GM23338 (cell line): ENCODE measurements around the gene VPREB1.
A peak's percentile ranks its signal among the peaks of the same experiment; 100 is the strongest.

ENCODE experiments used
- CREB1 ChIP-seq: fragments of 250-450 bp; sonication (Bioruptor Pico); IDR thresholded peaks from 2 replicates; pipeline ENCODE4 v1.5.0; 2020; ENCODE audit warnings: low read depth, mild to moderate bottlenecking, moderate library complexity
- EZH2 ChIP-seq: fragments of 200-600 bp; sonication (generic); IDR thresholded peaks from one replicate; pipeline ENCODE4 v1.8.0; 2017; ENCODE audit warnings: antibody characterized with exemption, mild to moderate bottlenecking, low read depth; ENCODE audit not compliant: unreplicated experiment
- EZH2phosphoT487 ChIP-seq: fragments of 200-600 bp; sonication (generic); IDR thresholded peaks from one replicate; pipeline ENCODE4 v1.8.1; 2018; ENCODE audit warnings: antibody characterized with exemption; ENCODE audit not compliant: unreplicated experiment
- JUNB ChIP-seq: IDR thresholded peaks from one replicate; pipeline ENCODE4 v1.6.1; 2016; ENCODE audit warnings: antibody characterized with exemption; ENCODE audit not compliant: unreplicated experiment
- NANOG ChIP-seq: IDR thresholded peaks from 2 replicates; pipeline ENCODE4 v1.6.1; 2016; ENCODE audit warnings: antibody characterized with exemption, borderline replicate concordance
- POLR2AphosphoS5 ChIP-seq: IDR thresholded peaks from 2 replicates; pipeline ENCODE4 v1.6.1; 2016; ENCODE audit warnings: antibody characterized with exemption, low read depth
- STAT1 ChIP-seq: IDR thresholded peaks from one replicate; pipeline ENCODE4 v1.6.1; 2016; ENCODE audit warnings: antibody characterized with exemption; ENCODE audit not compliant: unreplicated experiment
- ZNF114 ChIP-seq: fragments of 250-450 bp; sonication (Bioruptor Pico); IDR thresholded peaks from 2 replicates; pipeline ENCODE4 v1.5.0; 2020; ENCODE audit warnings: mild to moderate bottlenecking, moderate library complexity
- ZNF331 ChIP-seq: fragments of 250-450 bp; sonication (Bioruptor Pico); IDR thresholded peaks from 2 replicates; pipeline ENCODE4 v1.5.0; 2020; ENCODE audit warnings: low read depth, mild to moderate bottlenecking, moderate library complexity
- TF ChIP-seq, protein P1 (sequence below), 2 experiments: fragments of 200-600 bp in 1 of 2; sonication (generic) in 1 of 2; conservative IDR thresholded peaks; 2 replicates each; pipeline versions ENCODE4 v1.5.1 to v1.6.1; 2016 to 2017; ENCODE audit warnings: antibody characterized with exemption in 2 of 2, low read depth in 2 of 2, mild to moderate bottlenecking in 2 of 2, moderate library complexity in 1 of 2
- TF ChIP-seq, protein P2 (sequence below): IDR thresholded peaks from one replicate; pipeline ENCODE4 v1.6.1; 2018; ENCODE audit warnings: antibody characterized with exemption; ENCODE audit not compliant: unreplicated experiment
- TF ChIP-seq, protein P3 (sequence below): fragments of 250-450 bp; sonication (Bioruptor Pico); IDR thresholded peaks from 2 replicates; pipeline ENCODE4 v1.5.0; 2020; ENCODE audit warnings: mild to moderate bottlenecking, moderate library complexity
- TF ChIP-seq, protein P4 (sequence below): IDR thresholded peaks from 2 replicates; pipeline ENCODE4 v1.6.1; 2016; ENCODE audit warnings: antibody characterized with exemption

DNA sequence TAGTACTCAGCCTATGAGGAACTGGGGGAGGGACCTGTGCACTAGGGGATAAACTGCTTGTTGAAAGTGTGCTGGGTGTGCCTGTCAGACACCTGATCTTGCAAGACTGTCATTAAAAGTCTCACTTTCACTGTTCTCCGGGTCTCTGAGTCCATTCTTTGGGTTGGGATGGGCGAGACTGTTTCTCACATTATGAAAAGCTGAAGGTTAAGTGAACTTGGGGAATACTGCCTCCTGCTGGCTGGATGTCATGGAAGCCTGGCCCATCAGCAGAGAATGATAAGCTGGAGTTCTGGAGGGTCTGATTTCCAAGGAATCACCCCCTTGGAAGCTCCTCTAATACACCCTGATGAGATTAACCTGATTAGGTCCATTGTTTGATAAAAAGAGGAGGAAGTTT lies 9.0 kb upstream of the VPREB1 start:
- TF ChIP-seq, protein P1, sequence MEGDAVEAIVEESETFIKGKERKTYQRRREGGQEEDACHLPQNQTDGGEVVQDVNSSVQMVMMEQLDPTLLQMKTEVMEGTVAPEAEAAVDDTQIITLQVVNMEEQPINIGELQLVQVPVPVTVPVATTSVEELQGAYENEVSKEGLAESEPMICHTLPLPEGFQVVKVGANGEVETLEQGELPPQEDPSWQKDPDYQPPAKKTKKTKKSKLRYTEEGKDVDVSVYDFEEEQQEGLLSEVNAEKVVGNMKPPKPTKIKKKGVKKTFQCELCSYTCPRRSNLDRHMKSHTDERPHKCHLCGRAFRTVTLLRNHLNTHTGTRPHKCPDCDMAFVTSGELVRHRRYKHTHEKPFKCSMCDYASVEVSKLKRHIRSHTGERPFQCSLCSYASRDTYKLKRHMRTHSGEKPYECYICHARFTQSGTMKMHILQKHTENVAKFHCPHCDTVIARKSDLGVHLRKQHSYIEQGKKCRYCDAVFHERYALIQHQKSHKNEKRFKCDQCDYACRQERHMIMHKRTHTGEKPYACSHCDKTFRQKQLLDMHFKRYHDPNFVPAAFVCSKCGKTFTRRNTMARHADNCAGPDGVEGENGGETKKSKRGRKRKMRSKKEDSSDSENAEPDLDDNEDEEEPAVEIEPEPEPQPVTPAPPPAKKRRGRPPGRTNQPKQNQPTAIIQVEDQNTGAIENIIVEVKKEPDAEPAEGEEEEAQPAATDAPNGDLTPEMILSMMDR (conservative IDR thresholded peaks at IDR 0.05; ENCODE audit: low read depth in 2 of 2), result peak; percentile 70 to 82
- TF ChIP-seq POLR2AphosphoS5 (no peak), EZH2 (no peak), CREB1 (no peak), JUNB (no peak), EZH2phosphoT487 (no peak), STAT1 (no peak), ZNF331 (CRISPR knock-in tag) (no peak), NANOG (no peak), ZNF114 (CRISPR knock-in tag) (no peak)
- TF ChIP-seq, protein P2, sequence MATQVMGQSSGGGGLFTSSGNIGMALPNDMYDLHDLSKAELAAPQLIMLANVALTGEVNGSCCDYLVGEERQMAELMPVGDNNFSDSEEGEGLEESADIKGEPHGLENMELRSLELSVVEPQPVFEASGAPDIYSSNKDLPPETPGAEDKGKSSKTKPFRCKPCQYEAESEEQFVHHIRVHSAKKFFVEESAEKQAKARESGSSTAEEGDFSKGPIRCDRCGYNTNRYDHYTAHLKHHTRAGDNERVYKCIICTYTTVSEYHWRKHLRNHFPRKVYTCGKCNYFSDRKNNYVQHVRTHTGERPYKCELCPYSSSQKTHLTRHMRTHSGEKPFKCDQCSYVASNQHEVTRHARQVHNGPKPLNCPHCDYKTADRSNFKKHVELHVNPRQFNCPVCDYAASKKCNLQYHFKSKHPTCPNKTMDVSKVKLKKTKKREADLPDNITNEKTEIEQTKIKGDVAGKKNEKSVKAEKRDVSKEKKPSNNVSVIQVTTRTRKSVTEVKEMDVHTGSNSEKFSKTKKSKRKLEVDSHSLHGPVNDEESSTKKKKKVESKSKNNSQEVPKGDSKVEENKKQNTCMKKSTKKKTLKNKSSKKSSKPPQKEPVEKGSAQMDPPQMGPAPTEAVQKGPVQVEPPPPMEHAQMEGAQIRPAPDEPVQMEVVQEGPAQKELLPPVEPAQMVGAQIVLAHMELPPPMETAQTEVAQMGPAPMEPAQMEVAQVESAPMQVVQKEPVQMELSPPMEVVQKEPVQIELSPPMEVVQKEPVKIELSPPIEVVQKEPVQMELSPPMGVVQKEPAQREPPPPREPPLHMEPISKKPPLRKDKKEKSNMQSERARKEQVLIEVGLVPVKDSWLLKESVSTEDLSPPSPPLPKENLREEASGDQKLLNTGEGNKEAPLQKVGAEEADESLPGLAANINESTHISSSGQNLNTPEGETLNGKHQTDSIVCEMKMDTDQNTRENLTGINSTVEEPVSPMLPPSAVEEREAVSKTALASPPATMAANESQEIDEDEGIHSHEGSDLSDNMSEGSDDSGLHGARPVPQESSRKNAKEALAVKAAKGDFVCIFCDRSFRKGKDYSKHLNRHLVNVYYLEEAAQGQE, result no peak
- TF ChIP-seq, protein P3, sequence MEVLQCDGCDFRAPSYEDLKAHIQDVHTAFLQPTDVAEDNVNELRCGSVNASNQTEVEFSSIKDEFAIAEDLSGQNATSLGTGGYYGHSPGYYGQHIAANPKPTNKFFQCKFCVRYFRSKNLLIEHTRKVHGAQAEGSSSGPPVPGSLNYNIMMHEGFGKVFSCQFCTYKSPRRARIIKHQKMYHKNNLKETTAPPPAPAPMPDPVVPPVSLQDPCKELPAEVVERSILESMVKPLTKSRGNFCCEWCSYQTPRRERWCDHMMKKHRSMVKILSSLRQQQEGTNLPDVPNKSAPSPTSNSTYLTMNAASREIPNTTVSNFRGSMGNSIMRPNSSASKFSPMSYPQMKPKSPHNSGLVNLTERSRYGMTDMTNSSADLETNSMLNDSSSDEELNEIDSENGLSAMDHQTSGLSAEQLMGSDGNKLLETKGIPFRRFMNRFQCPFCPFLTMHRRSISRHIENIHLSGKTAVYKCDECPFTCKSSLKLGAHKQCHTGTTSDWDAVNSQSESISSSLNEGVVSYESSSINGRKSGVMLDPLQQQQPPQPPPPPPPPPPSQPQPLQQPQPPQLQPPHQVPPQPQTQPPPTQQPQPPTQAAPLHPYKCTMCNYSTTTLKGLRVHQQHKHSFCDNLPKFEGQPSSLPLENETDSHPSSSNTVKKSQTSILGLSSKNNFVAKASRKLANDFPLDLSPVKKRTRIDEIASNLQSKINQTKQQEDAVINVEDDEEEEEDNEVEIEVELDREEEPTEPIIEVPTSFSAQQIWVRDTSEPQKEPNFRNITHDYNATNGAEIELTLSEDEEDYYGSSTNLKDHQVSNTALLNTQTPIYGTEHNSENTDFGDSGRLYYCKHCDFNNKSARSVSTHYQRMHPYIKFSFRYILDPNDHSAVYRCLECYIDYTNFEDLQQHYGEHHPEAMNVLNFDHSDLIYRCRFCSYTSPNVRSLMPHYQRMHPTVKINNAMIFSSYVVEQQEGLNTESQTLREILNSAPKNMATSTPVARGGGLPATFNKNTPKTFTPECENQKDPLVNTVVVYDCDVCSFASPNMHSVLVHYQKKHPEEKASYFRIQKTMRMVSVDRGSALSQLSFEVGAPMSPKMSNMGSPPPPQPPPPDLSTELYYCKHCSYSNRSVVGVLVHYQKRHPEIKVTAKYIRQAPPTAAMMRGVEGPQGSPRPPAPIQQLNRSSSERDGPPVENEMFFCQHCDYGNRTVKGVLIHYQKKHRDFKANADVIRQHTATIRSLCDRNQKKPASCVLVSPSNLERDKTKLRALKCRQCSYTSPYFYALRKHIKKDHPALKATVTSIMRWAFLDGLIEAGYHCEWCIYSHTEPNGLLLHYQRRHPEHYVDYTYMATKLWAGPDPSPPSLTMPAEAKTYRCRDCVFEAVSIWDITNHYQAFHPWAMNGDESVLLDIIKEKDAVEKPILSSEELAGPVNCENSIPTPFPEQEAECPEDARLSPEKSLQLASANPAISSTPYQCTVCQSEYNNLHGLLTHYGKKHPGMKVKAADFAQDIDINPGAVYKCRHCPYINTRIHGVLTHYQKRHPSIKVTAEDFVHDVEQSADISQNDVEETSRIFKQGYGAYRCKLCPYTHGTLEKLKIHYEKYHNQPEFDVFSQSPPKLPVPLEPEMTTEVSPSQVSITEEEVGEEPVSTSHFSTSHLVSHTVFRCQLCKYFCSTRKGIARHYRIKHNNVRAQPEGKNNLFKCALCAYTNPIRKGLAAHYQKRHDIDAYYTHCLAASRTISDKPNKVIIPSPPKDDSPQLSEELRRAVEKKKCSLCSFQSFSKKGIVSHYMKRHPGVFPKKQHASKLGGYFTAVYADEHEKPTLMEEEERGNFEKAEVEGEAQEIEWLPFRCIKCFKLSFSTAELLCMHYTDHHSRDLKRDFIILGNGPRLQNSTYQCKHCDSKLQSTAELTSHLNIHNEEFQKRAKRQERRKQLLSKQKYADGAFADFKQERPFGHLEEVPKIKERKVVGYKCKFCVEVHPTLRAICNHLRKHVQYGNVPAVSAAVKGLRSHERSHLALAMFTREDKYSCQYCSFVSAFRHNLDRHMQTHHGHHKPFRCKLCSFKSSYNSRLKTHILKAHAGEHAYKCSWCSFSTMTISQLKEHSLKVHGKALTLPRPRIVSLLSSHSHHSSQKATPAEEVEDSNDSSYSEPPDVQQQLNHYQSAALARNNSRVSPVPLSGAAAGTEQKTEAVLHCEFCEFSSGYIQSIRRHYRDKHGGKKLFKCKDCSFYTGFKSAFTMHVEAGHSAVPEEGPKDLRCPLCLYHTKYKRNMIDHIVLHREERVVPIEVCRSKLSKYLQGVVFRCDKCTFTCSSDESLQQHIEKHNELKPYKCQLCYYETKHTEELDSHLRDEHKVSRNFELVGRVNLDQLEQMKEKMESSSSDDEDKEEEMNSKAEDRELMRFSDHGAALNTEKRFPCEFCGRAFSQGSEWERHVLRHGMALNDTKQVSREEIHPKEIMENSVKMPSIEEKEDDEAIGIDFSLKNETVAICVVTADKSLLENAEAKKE (CRISPR knock-in tag), result no peak
- TF ChIP-seq, protein P4, sequence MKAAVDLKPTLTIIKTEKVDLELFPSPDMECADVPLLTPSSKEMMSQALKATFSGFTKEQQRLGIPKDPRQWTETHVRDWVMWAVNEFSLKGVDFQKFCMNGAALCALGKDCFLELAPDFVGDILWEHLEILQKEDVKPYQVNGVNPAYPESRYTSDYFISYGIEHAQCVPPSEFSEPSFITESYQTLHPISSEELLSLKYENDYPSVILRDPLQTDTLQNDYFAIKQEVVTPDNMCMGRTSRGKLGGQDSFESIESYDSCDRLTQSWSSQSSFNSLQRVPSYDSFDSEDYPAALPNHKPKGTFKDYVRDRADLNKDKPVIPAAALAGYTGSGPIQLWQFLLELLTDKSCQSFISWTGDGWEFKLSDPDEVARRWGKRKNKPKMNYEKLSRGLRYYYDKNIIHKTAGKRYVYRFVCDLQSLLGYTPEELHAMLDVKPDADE, result no peak
